Astrocyte of the cerebellum (primary cell): ENCODE measurements around the gene OBI1.

Experiments used
- DNase-seq: peaks from one replicate; pipeline ENCODE4 v3.0.0-alpha.2; 2011; ENCODE audit warnings: low read depth
- H3K4me3 ChIP-seq: 2 replicates; pipeline ENCODE4 v1.5.1; 2011; ENCODE audit warnings: mild to moderate bottlenecking, low read depth, low read length, moderate library complexity
- in situ Hi-C: cut with HindIII; loops from 2 replicates; pipeline ENCODE4 v1.10.0; 2017; ENCODE audit warnings: low sequenced_read_pairs
- TF ChIP-seq, protein P1 (sequence below): IDR thresholded peaks from 2 replicates; pipeline ENCODE4 v1.5.1; 2012; ENCODE audit warnings: low read length, low read depth, moderate library complexity, mild to moderate bottlenecking; ENCODE audit errors: missing control alignments

The OBI1 gene

DNA sequence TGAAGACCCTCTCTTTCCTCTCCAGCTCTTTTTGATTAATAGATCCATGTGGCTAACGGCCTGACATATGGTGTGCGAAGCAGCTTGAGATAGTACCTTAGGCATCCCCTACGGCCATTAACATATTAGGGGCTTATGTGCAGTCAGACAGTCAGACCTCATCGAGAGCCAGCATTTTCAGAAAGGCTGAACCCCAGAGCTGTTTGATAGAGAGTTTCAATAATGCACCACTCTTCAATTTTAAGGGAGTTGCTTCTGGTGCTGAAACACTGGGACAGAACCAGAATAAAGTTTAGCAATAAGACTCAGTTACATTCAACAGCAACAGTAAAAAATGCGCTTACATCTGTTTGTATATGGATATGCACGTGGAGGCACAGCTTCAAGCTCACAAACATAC is 66.4 kb downstream of the OBI1 start:
- H3K4me3 ChIP-seq = no peak overlapping the region

DNA sequence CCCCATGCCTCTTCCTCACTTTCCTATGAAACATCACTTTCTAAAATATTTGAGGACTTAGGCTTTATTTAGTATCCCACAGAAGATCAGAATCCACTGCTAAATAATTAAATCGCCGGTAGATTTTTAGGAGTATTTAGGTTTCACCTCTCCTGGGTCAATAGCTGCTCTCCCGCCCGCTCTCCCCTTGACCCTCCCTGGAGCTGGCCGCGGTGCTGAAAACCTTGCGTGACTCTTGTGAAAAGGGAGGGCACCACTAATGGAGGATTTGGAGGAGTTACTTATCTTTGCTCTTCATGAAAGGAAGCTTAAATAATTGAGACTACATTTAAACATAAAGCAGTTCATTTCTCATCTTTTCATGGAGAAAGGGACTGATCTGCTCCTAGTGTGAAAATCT is 69.7 kb downstream of the OBI1 start:
- no peak for DNase-seq
- TF ChIP-seq, protein P1, sequence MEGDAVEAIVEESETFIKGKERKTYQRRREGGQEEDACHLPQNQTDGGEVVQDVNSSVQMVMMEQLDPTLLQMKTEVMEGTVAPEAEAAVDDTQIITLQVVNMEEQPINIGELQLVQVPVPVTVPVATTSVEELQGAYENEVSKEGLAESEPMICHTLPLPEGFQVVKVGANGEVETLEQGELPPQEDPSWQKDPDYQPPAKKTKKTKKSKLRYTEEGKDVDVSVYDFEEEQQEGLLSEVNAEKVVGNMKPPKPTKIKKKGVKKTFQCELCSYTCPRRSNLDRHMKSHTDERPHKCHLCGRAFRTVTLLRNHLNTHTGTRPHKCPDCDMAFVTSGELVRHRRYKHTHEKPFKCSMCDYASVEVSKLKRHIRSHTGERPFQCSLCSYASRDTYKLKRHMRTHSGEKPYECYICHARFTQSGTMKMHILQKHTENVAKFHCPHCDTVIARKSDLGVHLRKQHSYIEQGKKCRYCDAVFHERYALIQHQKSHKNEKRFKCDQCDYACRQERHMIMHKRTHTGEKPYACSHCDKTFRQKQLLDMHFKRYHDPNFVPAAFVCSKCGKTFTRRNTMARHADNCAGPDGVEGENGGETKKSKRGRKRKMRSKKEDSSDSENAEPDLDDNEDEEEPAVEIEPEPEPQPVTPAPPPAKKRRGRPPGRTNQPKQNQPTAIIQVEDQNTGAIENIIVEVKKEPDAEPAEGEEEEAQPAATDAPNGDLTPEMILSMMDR = no peak
- no peak overlapping the region for H3K4me3 ChIP-seq
- in situ Hi-C loops = no loop called here

More for the DNA sequence above, 66.4 kb downstream of the OBI1 start:
- TF ChIP-seq, protein P1 = no peak
- in situ Hi-C loops = no loop called here
- no peak for DNase-seq

DNA sequence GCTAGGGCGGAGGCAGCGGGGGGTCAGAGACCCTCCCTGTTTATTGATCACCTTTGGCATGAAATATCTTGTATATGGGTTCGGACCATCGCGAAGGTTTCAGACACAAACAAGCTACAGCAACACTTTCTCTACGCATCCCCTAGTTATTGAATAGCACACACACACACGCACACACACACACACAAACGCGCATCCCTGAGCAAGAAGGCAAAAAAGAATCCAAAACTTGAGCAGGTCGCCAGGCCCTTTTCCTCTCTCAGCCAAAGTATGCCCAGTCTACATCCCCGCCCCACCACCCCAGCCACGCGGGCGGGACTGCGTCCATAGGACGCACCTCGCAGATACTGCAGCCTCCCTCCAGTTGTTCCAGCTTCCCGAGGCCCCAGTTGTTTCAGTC is 71.6 kb downstream of the OBI1 start:
- in situ Hi-C loops = no loop called here
- H3K4me3 ChIP-seq = no peak overlapping the region
- TF ChIP-seq, protein P1 = no peak
- no peak for DNase-seq

DNA sequence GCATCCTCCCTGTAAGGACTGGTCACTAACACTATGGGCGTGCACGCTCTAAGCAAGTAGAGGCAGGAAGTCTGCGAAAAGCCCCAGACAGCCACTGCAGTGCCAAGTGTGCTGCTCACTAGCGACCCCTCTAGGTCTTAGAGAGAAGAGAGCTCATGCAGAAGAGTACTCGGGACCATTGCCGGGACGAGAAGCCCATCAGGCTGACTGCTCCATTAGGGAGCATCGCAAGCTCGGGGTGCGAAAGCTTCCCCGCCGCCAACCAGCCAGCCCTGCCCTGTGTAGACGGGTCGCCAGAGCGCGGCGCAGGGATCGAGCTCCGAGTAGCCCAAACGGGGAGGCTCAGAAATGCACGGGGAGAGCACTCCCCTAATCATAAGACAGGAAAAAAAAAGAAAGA is 72.2 kb downstream of the OBI1 start:
- in situ Hi-C loops = no loop called here
- H3K4me3 ChIP-seq = no peak overlapping the region
- DNase-seq = no peak
- TF ChIP-seq, protein P1 = peak; percentile 26

DNA sequence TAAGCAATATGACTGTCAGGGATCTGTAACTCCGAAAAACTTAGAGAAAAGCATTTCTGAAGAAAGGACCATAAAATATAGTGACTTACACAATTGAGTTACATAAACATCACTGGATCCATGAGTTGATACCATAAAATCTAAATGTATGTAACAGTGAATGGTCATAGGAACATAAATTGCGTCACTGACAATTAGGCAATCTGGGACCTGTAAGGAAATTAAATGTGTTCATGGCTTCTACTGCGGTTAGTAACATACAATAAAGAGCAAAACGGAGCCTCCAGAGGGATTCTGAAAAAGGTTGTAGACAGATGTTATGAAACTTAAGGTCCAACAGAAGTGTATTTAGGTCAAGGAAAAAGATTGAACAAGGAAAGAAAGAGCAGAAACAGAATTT is 82.7 kb downstream of the OBI1 start:
- TF ChIP-seq, protein P1 = no peak
- DNase-seq = no peak
- in situ Hi-C loops = no loop called here
- no peak overlapping the region for H3K4me3 ChIP-seq

DNA sequence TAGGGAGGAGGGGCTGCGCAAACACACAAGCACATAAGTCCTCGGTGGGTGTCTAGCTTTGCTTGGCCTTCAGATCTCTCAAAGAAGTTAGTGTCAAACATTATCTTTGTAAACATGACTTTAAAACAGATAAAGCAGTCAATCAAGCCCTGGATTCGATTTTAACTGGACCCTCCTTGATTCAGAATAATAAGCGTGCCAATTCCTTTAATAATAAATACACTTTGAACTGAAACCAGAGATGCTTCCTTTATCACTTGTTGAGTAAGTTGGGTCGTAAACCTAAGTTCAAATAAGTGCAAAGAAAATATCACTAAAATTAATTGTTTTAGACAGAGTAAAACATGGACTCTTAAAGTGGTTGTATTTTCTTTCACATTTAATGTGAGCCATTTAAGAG is 86.5 kb downstream of the OBI1 start:
- H3K4me3 ChIP-seq = no peak overlapping the region
- no peak for DNase-seq
- in situ Hi-C loops = loop anchor here (25.0 kb wide), 1 partner anchor 390 kb away; no protein-coding TSS in a partner anchor
- TF ChIP-seq, protein P1 = no peak

DNA sequence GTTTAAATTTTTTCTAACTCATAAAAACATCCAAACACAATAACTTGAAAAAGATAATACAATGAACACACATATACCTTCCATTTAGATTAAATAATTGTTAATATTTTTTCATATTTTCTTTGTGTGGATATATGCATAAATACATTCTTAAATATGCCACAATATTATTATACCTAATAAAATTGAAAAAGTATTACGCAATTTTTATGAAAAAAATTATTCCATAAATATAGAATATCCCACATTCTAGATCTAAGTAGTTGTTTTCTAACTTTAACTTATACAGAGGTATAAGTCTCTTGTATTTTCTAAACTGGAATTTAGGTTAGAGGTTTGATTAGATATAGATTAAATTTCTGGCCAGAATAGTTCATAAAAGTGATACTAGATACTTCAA is 89.9 kb downstream of the OBI1 start:
- TF ChIP-seq, protein P1 = no peak
- DNase-seq = no peak
- H3K4me3 ChIP-seq = no peak overlapping the region
- in situ Hi-C loops = loop anchor here (25.0 kb wide), 1 partner anchor 393 kb away; no protein-coding TSS in a partner anchor
